PC-9 (cell line): ENCODE results near the gene PI4KA. TPM values are rescaled to one million over a fixed set of nuclear protein-coding genes. Genes with fewer than 3 reads are reported as not detected.
"Not testable (repeated sequence)": the region's sequence is repeated elsewhere in the genome, so short reads cannot be mapped to it uniquely, and the experiment has no call there.

Source experiments
- BruUV-seq: library from RNA; stranded (reverse); fragments of 400-500 nt; replicated peaks from 2 replicates; lab custom pipeline; 2021; lab: Mats Ljungman, UMichigan
- CTCF ChIA-PET: fragments of 300-600 bp; sonication (Branson Sonifier 250); formaldehyde crosslinking; loops from one replicate; lab custom pipeline; 2022; ENCODE audit warnings: antibody characterized with exemption; lab: Charles Lee
- POLR2A ChIA-PET: fragments of 300-600 bp; sonication (Branson Sonifier 250); formaldehyde crosslinking; loops from one replicate; lab custom pipeline; 2022; ENCODE audit warnings: antibody characterized with exemption; ENCODE audit not compliant: unreplicated experiment; lab: Charles Lee
- DNase-seq, 2 experiments: peaks; one replicate each; pipeline versions ENCODE4 v3.0.0 to v3.0.0-alpha.2; 2015 to 2022; ENCODE audit warnings: mixed read lengths in 1 of 2
- H2AFZ ChIP-seq: fragments of 200-600 bp; sonication (generic); 2 replicates; pipeline ENCODE4 v1.8.1; 2017; ENCODE audit warnings: antibody characterized with exemption
- H3F3A ChIP-seq: fragments of 200-600 bp; sonication (generic); 2 replicates; pipeline ENCODE4 v1.8.1; 2017; ENCODE audit warnings: antibody characterized with exemption, mild to moderate bottlenecking, low read depth; ENCODE audit not compliant: insufficient read depth
- H3K27ac ChIP-seq: fragments of 200-600 bp; sonication (generic); 2 replicates; pipeline ENCODE4 v1.6.1; 2016; ENCODE audit warnings: mixed run types
- H3K27me3 ChIP-seq: fragments of 200-600 bp; sonication (generic); 2 replicates; pipeline ENCODE4 v1.6.1; 2016; ENCODE audit warnings: low read depth, mixed run types; ENCODE audit not compliant: insufficient read depth
- H3K36me3 ChIP-seq: fragments of 200-600 bp; sonication (generic); 2 replicates; pipeline ENCODE4 v1.6.1; 2016; ENCODE audit warnings: low read depth, mixed run types
- H3K4me1 ChIP-seq: fragments of 200-600 bp; sonication (generic); replicated peaks from 2 replicates; pipeline ENCODE4 v1.6.1; 2016; ENCODE audit warnings: mixed run types; ENCODE audit not compliant: insufficient read depth
- H3K4me2 ChIP-seq: fragments of 200-600 bp; sonication (generic); 2 replicates; pipeline ENCODE4 v1.6.1; 2017; ENCODE audit warnings: mixed run types
- H3K4me3 ChIP-seq: fragments of 200-600 bp; sonication (generic); 2 replicates; pipeline ENCODE4 v1.6.1; 2016; ENCODE audit warnings: mixed run types
- H3K79me2 ChIP-seq: fragments of 200-600 bp; sonication (generic); 2 replicates; pipeline ENCODE4 v1.6.1; 2017; ENCODE audit warnings: low read depth, mixed run types
- H3K9me2 ChIP-seq: fragments of 200-600 bp; sonication (generic); 2 replicates; pipeline ENCODE4 v1.8.1; 2017; ENCODE audit warnings: mild to moderate bottlenecking; ENCODE audit not compliant: insufficient read depth
- H3K9me3 ChIP-seq: fragments of 200-600 bp; sonication (generic); 2 replicates; pipeline ENCODE4 v1.8.1; 2016; ENCODE audit warnings: low read depth; ENCODE audit not compliant: insufficient read depth
- H4K20me1 ChIP-seq: fragments of 200-600 bp; sonication (generic); 2 replicates; pipeline ENCODE4 v1.8.1; 2017; ENCODE audit not compliant: insufficient read depth
- CTCF ChIP-seq: fragments of 200-600 bp; sonication (generic); conservative IDR thresholded peaks from 2 replicates; pipeline ENCODE4 v1.6.1; 2017; ENCODE audit warnings: mixed run types, antibody characterized with exemption, mild to moderate bottlenecking, moderate library complexity
- EZH2 ChIP-seq: fragments of 200-600 bp; sonication (generic); IDR thresholded peaks from 2 replicates; pipeline ENCODE4 v1.8.0; 2017; ENCODE audit warnings: antibody characterized with exemption, low read depth
- intact Hi-C: fragments of 100-400 bp; cut with micrococcal nuclease; formaldehyde crosslinking; loops from one replicate; pipeline ENCODE4 v1.10.0; 2022; ENCODE audit not compliant: unreplicated experiment
- total RNA-seq: library from RNA; stranded (reverse); gene quantifications from 2 replicates; pipeline ENCODE4 v1.2.3, GENCODE V29; 2021

PI4KA gene
- total RNA-seq, 1 experiment from 2014 or later = 27.9 TPM

- Histone ChIP-seq H3K4me1 (peaks cover 33% of the 10 kb centered on the region), H3K27ac (no peak overlapping the region), H3K9me2 (no peaks in the 10 kb centered on the region), H3K9me3 (no peaks in the 10 kb centered on the region), H3F3A (peaks cover 18% of the 10 kb centered on the region), H3K27me3 (no peaks in the 10 kb centered on the region), H3K79me2 (no peaks in the 10 kb centered on the region), H3K36me3 (no peaks in the 10 kb centered on the region), H2AFZ (no peak overlapping the region), H3K4me2 (no peak overlapping the region), H3K4me3 (no peak overlapping the region), H4K20me1 (no peaks in the 10 kb centered on the region)
- no peak for TF ChIP-seq EZH2
- TF ChIP-seq CTCF = no peak
- POLR2A ChIA-PET = no interaction called here
- CTCF ChIA-PET = no interaction called here
- BruUV-seq = no TSS peak
- no peak for DNase-seq
- intact Hi-C loops = no loop called here
Observed at GRCh38 chr22:20774882-20775281, 83.7 kb downstream of the PI4KA start.

- Histone ChIP-seq H3K27me3 (no peaks in the 10 kb centered on the region), H3K9me3 (no peaks in the 10 kb centered on the region), H3K27ac (no peak within 1 kb of the TSS), H3K36me3 (no peaks in the 10 kb centered on the region), H3K4me3 (no peak within 1 kb of the TSS), H3K4me2 (no peak within 1 kb of the TSS), H3K9me2 (no peaks in the 10 kb centered on the region), H2AFZ (no peak within 1 kb of the TSS), H3F3A (peaks cover 7% of the 10 kb centered on the region), H3K79me2 (no peaks in the 10 kb centered on the region), H3K4me1 (peaks cover 22% of the 10 kb centered on the region), H4K20me1 (no peaks in the 10 kb centered on the region)
- no peak for DNase-seq
- no peak for TF ChIP-seq CTCF
- no peak for TF ChIP-seq EZH2
- ChIA-PET POLR2A (no interaction called here), CTCF (no interaction called here)
- intact Hi-C loops = no loop called here
- no TSS peak for BruUV-seq
Observed at GRCh38 chr22:20773793-20774212, 84.8 kb downstream of the PI4KA start, which contains the start of gene SERPIND1. Gene SERPIND1, plus strand, starts transcription at chr22:20774113. Its CDS starts 5,200 bp downstream, at chr22:20779313.

- Histone ChIP-seq H3K79me2 (no peaks in the 10 kb centered on the region), H3K27me3 (no peaks in the 10 kb centered on the region), H3K4me3 (no peak overlapping the region), H3K9me3 (no peaks in the 10 kb centered on the region), H3K4me1 (peaks cover 5% of the 10 kb centered on the region), H3K27ac (no peak overlapping the region), H4K20me1 (no peaks in the 10 kb centered on the region), H3K9me2 (no peaks in the 10 kb centered on the region), H3K36me3 (no peaks in the 10 kb centered on the region), H3K4me2 (no peak overlapping the region), H3F3A (no peaks in the 10 kb centered on the region), H2AFZ (no peak overlapping the region)
- intact Hi-C loops = no loop called here
- POLR2A ChIA-PET = no interaction called here
- TF ChIP-seq CTCF = no peak; the same call in 1 of the 2 replicates
- no peak for TF ChIP-seq EZH2
- CTCF ChIA-PET = no interaction called here
- BruUV-seq = no TSS peak
- no peak for DNase-seq
Observed at GRCh38 chr22:20771918-20772625, 86.5 kb downstream of the PI4KA start.

- BruUV-seq, H4K20me1 ChIP-seq, H2AFZ ChIP-seq, H3K36me3 ChIP-seq, POLR2A ChIA-PET, H3K27ac ChIP-seq, H3K9me2 ChIP-seq, H3K27me3 ChIP-seq, H3K4me1 ChIP-seq, H3K9me3 ChIP-seq, H3K4me3 ChIP-seq, H3K4me2 ChIP-seq, H3K79me2 ChIP-seq, CTCF ChIA-PET, H3F3A ChIP-seq, DNase-seq, intact Hi-C loops: not testable (repeated sequence)
Observed at GRCh38 chr22:20769496-20769826, 89.2 kb downstream of the PI4KA start.
